Left ventricle myocardium superior (tissue), 1 donor: ENCODE measurements around the gene MRGPRD. TPM values are rescaled to one million over a fixed set of nuclear protein-coding genes. Genes with fewer than 3 reads are reported as not detected.

Source experiments
- ATAC-seq: fragments of 200-7000 bp; cut with Tn5 transposase; one replicate; pipeline ENCODE4 v1.9.1; 2020; ENCODE audit warnings: mild to moderate bottlenecking, moderate library complexity
- DNase-seq: peaks from one replicate; pipeline ENCODE4 v3.0.0-alpha.2; 2020
- intact Hi-C: fragments of 100-400 bp; cut with micrococcal nuclease; formaldehyde crosslinking; loops from one replicate; pipeline ENCODE4 v1.11.0; 2022
- total RNA-seq: library from RNA; stranded (reverse); fragmentation: NEBNext Ultra II Directional; extraction: Animal tissue kit (Norgen Biotek cat#: 25700); gene quantifications from one replicate; pipeline ENCODE4 v1.2.1, GENCODE V29; 2021
- donor health status: DM: no; HTN: yes; CAD: no; lungs with severe emphysema.

MRGPRD gene
- total RNA-seq, 1 donor from 2014 or later = not detected

DNA sequence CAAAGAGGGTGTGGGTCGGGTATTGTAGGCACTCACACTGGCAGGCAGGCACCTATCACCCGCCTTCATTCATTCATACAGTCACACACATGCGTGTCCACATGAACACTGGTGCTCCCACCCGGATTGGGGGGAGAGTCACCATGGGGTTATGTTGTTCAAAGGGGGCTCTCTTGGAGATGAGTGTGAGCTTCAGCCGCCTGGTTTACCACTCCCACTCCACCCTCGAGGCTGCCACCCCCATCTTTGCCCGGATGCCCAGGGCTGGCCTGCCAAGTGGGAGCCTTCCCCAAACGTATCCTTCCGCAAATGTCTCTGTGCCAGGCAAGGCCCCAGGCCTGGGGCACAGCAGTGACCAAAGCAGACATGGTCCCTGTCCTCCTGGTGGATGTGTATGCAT is 22.6 kb downstream of the MRGPRD start:
- no peak for ATAC-seq
- DNase-seq = no peak
- intact Hi-C loops = no loop called here

DNA sequence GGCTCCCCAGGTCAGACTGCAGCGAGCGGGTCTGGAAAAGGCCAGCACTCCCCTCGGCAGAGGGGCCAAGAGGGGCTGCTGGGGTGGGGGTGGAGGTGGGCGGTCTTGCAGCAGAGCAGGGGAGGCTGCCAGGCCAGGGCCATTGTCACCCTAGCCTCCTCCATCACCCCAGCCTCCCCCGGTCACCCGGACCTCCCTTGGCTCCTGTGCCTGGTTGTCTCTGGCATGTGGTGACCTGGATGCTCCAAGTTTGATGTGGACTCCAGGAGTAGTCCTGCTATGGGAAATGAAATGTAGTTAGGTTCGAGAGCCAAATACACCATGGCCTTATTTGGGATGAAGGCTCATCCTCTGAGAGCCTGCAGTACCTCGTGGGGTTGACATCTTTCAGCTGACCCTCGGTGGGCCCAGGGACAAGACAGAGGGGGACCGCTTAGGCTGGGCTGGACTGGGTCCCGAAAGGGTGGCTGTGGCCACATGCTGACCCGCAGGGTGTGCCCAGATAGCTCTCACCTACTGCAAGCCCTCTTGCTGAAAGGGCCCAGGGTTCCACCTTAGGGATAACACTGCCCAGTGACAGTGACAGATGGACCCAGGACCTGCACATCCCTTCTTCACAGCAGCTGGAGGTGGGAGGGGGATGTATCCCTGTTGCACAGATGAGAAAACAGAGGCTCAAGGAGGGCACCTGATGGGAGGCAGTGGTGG is 24.1 kb downstream of the MRGPRD start:
- ATAC-seq = no peak
- DNase-seq = no peak
- intact Hi-C loops = no loop called here

DNA sequence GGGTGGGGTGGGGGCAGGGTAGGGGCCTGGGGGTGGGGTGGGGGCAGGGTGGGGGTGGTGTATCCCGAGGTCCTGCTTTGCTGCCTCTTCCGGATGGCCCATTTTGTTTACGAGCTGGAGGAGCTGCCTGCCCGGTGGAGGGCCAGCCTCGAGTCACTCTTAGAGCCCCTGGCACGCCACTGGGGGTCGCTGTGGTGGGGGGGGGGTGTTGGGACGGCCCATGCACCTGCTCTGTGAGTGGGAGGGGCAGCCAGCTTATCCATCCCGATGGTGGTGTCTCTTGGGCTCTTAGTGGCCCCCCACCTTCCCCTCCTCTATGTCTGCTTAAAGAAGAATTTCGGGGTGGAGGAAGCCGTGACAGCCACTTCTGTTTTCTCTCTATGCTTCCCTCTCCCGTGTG is 24.6 kb downstream of the MRGPRD start:
- no peak for DNase-seq
- intact Hi-C loops = no loop called here
- ATAC-seq = no peak

DNA sequence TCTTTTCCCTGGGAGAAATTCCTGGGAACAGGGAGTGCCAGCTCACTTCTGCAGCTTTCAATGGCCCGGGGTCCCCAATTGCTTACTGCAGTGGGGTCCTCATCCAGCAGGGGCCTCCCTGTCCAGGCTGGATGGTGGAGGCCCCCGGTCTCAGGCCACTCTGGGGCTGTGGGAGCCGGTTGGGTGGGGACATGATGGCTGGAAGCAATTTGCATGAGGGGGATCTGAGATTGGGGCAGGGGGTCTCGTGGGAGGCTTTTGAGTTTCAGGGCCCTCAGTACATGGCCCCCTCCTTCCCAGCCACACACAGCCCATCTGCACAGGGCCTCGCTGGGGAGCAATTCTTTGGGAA is 25.2 kb downstream of the MRGPRD start:
- DNase-seq = no peak
- intact Hi-C loops = no loop called here
- ATAC-seq = no peak

DNA sequence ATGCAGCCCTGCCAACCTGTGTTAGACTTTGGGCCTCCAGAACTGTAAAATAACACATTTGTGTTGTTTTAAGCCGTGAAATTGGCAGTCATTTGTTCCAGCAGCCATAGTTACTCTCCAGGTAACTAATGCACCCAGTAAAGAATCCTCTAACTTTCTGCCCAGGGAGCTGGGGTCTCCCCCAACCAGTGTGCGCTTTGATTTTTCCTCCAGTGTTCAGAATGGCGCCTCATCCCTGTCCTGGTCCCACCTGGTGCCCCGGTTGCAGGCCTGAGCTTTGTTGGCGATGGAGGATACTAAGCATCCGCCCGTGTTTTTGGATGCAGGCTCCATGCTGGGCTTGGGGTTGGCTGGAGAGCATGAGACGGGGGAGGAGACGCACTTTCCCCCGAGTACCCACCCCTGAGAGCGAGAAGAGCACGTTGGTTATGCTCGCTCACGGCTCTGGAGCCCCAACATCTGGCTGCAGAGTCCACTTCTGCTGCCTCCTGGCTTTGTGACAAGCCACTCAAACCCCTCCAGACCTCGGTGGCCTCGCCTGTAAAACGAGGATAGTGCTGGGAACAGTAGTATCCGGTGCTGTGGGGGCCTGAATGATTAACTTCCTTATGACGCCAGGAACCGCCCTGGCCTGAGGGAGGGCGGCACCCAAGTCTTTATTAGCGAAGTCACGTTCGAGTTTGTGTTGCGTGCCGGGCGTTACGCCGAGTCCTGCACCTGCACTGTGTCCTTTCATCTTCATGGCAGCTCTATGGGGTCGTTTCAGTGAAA is 25.8 kb downstream of the MRGPRD start:
- DNase-seq (peak; percentile 57), ATAC-seq (peak; percentile 80)
- intact Hi-C loops = no loop called here

DNA sequence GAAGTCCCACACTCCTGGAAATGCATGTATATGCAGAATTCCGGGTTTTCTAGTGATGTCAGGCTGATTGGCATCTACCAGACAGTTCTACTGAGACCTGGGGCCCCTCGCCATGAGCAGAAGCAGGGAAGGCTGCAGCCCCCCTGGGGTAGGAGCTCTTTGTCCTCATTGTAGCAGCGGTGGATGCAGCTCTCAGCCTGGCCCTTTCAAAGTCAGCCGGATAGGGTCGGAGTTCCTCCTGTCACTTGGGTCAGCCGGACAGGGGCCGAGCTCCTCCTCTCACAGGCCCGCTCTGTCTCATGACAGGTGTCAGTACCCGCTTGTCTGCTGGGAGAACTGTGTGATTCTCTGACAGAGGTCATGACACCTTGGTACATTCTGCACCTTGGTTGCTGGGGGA is 30.0 kb downstream of the MRGPRD start:
- intact Hi-C loops = no loop called here
- DNase-seq (no peak), ATAC-seq (no peak)

DNA sequence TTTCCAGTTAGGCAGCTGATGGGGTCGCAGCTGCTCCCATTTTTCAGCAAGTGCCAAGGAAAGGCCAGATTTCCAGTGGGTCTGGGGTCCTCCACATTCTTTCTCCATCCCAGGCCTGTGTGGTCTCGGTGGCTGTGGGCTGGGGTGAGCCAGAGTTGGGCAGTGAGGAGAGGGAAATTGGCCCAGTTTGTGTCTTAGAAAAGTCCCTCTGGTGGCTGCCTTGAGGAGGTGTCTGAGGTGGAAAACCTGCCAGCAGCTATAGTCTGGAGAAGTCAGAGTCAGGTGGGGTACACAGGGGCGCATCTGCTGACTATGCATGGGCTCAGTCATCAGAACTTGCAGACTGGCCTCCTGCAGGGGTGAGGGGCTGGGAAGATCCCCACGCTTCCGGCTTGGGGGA is 30.5 kb downstream of the MRGPRD start:
- intact Hi-C loops = no loop called here
- no peak for DNase-seq
- no peak for ATAC-seq

DNA sequence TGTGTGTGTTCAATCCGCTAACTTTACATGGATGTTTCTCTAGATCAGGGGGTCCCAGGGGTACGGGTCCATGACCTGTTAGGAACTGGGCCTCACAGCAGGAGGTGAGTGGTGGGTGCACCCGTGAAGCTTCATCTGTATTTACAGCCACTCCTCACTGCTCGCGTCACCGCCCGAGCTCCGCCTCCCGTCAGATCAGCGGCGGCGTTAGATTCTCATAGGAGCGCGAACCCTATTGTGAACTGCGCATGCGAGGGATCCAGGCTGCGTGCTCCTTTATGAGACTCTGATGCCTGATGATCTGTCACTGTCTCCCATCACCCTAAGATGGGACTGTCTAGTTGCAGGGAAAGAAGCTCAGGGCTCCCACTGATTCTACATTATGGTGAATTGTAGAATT is 31.9 kb downstream of the MRGPRD start:
- intact Hi-C loops = no loop called here
- DNase-seq = no peak
- no peak for ATAC-seq

DNA sequence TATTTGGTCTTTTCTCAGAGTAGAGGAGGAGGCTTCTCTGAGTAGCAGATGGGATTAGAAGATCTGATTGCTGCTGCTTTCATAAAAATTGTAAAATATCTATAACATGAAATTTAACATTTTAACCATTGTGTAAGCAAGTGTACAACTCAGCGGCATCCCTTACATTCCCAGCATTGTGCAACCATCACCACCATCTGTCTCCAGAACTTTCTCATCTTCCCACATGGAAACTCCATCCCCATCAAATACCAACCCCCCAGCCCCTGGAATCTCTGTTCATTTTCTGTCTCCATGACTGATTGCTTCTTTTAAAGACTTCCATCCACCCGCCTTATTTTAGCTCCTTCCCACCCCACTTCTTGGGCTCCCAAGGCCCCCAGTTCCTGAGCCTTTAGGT is 32.3 kb downstream of the MRGPRD start:
- ATAC-seq = no peak
- intact Hi-C loops = no loop called here
- DNase-seq = no peak

DNA sequence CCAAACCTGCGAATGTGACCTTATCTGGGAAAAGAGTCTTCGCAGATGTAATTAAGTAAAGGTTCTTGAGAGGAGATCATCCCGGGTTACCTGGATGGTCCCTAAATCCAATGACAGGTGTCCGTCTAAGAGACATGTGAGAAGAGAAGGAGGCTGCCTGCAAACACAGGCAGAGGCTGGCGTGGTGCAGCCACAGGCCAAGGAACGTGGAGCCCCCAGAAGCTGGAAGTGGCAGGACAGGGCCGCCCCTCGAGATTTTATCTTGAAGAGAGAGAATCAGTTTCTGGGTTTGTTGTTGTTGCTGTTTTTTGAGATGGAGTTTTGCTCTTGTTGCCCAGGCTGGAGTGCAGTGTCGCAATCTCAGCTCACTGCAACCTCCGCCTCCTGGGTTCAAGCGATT is 33.6 kb downstream of the MRGPRD start:
- ATAC-seq (no peak), DNase-seq (no peak)
- intact Hi-C loops = no loop called here

DNA sequence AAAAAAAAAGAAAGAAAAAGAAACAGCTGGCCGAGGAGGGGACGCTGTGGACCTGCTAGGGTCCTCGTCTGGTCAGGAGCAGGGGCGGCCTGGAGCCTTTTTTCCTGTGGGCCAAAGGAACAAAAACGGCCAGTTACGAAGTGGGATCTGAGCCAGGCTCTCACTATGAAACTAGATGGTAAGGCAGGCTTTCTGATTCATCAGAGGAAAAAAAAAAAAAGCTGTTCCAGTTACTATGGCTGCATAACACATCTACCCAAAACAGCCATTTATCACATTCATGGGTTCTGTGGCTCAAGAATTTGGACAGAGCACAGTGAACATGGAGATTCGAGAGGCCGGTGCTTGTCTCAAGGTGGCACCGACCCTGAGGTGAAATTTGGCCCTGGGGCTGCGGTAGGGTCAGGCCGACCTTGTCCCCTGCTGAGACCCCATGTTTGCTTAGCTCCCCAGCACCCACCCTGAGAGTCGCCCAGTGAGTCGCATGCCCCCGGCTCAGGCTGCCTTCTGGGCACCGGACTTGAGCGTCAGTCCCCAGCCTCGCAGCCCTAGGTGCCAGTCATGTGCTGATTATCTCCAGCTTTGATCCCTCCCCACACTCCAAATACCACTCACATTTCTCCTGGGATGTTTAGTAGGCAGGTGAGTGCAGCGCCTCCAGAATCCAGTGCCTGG is 34.2 kb downstream of the MRGPRD start:
- peak; percentile 72 for ATAC-seq
- intact Hi-C loops = no loop called here
- no peak for DNase-seq

DNA sequence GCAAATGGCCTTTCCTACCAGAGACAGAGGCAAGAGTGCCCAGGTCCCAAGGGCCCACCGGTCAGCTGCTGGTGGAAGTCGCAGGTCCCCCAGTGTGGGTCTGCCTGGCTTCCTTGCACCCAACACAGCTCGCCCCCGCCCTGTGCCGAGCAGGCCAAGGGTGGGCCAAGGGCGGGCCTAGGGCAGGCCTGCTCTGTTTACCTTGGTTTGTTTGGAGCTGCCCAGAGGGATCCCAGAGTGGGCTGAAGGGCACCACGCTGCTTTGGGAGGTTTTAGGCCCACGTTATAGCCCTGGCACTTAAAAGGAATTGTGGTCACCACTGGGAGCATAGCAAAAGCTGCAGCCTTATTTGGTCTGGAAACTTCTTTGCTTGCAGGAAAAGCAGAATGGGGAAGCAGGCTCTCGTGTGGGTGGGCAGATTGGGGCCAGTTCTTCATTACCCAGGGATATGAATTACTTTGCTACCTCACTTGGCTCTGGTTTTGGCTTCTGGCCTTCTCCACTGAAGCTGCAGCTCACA is 38.0 kb downstream of the MRGPRD start:
- intact Hi-C loops = no loop called here
- DNase-seq = no peak
- ATAC-seq = no peak

DNA sequence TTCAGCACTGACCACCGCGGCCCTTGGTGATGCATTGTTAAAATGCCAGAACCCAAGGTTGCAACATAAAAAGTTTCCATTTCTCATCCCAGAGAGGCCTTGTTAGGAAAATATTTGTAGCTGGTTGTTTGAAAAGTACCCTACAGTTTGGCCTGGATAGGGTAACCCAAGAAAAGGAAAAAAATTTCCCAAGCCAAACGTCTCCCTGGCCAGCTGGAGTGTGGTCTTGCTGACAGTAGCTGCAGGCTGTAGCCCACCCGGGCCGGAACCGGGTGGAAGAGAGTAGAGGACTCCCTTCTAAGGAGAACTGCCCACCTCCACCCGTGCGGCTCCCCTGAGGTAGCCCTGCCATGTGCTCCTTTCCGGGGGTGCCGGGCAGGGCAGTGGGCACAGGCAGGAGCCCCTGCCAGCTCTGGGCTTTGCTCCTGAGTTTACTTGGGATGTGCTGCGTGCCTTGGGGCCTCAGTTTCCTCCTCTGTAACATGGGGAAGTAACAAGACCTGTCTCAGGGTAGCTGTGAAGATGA is 38.6 kb downstream of the MRGPRD start:
- ATAC-seq (no peak), DNase-seq (no peak)
- intact Hi-C loops = no loop called here

DNA sequence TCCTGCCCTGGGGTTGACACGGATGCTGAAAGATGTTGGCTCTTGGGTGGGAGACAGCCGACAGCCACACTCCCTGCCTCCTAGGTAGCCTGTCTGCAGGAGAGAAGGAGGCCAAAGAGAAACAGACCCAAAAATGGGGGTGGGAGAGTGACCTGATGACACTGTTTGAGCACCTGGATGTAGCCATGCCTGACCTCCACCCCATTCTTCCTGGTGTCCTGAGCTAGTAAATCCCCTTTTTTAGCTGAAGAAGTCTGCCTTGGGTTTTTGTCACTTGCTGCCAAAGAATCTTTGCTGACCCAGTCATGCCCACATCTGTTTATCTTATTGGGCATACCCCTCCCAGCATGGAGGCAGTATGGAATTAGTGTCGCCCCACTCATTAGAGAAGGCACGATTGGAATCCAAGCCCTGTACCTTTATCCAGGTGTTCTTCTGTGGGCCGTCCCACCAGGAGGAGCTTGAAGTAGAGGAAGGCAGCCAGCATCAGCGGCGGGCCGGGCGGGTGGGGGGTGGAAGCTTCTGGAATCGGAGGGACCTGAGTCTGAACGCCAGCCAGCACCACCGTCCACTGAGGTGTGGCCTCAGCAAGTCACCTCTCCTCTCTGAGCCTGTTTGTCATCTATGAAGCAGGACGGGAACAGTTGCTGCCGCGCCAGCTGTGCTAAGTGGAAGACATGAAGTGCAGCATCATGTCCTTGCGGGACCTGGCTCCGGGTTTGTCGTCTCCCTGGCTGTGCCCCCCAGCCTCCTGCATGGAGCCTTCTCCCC is 39.3 kb downstream of the MRGPRD start:
- DNase-seq = no peak
- intact Hi-C loops = no loop called here
- no peak for ATAC-seq

DNA sequence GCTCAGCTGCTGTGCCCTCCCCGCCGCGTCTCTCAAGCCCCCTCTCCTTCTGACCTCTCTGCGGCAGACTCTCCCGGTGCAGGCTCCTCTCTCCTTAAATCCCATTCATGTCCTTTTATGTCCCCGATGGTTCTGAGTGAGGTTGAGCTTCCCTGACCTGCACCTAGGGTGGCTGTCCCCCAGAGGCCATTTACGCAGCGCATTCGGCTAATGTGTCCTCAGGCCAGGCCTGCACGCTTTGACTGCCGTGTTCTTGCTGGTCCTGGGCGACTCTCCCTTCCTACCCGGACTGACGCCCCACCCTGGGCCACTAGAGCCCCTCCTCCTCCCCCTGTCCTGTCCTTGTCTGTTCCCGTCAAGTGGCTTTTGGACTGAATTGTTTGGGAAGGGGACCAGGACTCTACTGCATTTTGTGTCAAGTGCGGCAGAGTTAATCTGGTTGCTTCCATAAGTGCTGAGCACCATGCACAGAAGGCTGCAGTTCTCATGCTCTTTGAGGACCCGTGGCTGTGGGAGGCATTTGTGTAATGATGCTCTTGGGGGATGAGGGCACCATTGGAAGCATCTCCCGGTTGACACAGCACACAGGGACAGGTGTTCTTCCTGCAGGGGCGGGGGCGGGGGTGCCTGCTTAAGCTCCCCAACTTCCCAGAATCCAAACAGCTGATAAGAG is 40.0 kb downstream of the MRGPRD start:
- peak; percentile 12 for ATAC-seq
- intact Hi-C loops = no loop called here
- DNase-seq = no peak

DNA sequence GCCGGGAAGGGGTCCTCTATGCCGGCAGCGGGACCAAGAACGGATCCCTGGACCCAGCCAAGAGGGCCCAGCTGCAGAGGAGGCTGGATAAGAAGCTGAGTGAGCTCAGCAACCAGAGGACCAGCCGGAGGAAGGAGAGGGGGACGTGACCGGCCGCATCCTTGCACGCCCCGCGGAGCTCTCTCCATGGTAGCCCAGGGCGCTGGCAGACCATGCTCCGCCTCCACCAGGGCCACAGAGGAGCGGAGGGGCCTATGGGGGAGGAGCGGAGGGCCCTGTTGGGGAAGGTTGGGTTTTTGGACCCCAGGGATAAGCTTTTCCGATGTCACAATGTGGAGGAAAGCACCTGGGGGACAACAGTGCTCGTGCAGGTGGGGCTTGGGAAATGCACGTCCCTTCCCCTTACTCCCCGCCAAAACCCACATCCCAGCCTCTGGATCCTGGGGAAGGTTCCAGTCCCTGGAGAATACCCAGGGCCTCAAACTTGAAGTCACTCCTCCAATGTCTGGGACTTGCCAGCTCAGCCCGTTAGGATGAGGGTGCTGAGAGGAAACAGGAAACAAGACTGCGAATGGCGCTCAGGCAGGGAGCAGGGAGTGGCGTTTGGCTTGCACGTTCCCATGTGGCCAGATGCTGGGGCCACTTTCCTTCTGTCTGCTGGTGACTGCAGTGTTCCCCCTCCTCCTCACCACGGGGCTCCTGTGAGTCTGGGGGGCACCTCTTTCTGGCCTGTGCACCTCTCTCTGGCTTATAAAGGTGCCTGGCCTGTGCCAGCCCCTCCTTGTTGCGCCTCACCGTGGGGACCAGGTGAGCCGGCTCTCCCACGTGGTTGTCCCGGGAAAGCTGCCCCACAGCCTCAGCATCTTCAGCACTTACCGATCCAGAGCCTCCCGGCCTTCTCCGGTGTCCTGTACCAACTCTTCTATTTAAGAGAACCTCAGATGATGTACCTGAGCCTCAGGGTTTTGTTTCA is 40.9 kb downstream of the MRGPRD start:
- intact Hi-C loops = no loop called here
- DNase-seq = no peak
- ATAC-seq = no peak

DNA sequence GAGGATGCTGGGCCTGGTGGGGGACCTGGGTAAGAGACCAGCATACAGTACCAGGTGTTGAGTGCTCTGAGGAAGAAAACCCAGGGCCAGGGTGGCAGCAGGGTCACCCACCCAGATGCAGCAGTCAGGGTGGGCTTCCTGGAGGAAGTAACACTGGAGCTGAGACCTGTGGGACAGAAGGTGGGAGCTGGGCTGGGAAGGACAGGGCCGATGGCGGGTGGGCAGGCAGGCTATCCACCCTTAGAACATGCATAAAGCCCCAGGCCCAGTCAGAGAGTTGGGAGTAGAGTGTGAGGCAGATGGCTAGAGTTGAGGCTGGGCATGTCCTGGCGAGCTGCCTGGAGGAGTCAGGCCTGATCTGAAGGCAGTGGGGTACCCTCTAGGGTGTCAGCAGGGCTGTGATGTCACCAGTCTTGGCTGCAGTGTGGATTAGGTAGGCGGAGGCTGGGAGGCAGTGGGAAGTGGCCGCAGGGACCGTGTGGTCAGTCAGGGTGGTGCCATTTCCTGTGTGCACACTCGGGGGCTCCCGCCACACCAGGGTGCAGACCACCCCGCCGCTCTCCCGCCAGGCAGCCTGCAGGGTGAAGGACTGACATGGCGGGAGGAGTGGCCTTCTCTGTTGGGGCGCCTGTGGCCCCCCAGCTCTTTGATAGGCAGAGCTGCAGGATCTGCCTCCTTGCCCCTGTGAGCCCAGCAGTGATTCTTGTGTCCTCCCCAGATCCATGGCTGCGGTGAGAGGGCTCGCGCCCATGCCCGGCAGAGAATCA is 41.8 kb downstream of the MRGPRD start:
- ATAC-seq (no peak), DNase-seq (no peak)
- intact Hi-C loops = no loop called here
